ENCODE measurements around the gene SARS1.
A peak's percentile ranks its signal among the peaks of the same experiment; 100 is the strongest.
"Not testable (repeated sequence)": the region's sequence is repeated elsewhere in the genome, so short reads cannot be mapped to it uniquely, and the experiment has no call there.

Gene SARS1

DNA sequence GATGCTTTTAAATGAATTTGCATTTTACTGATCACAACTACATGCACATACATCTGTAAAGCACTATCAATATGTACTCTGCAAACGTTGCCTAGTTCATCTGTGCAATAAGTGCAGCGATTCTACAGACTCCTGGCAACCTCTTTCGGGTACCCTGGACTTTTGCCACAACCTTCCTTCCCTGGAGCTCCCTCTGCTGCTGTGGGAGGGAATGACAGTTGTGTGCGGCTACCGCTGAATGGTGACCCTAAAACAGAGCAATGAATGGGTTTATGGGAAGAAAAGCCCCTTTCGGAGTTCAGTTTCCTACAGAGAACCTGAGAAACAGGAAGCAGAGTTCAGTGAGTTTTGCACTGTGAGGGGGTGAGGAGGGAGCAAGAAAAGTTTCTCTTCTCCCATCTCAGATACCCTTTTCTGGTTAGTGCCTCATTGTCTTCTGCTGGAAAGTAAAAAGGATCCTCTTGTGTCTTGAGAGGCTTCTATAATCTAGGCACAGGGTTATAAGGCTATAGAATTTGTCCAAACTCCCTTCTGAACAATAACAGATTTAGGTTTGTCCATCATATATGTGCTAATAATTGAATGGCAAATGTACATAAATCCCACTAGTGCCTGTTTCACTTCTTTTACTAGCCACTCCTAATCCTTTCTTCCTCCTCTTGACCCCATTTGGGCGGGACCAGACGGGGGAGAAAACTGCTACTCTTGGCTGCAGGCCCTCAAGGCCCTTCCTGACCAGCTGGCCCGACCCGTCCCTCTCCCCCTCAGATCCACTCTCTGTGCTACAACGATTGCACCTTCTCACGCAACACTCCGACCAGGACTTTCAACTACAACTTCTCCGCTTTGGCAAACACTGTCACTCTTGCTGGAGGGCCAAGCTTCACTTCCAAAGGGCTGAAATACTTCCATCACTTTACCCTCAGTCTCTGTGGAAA lies 19.8 kb upstream of the SARS1 start:
- DNase-seq, result peak; percentile 64

DNA sequence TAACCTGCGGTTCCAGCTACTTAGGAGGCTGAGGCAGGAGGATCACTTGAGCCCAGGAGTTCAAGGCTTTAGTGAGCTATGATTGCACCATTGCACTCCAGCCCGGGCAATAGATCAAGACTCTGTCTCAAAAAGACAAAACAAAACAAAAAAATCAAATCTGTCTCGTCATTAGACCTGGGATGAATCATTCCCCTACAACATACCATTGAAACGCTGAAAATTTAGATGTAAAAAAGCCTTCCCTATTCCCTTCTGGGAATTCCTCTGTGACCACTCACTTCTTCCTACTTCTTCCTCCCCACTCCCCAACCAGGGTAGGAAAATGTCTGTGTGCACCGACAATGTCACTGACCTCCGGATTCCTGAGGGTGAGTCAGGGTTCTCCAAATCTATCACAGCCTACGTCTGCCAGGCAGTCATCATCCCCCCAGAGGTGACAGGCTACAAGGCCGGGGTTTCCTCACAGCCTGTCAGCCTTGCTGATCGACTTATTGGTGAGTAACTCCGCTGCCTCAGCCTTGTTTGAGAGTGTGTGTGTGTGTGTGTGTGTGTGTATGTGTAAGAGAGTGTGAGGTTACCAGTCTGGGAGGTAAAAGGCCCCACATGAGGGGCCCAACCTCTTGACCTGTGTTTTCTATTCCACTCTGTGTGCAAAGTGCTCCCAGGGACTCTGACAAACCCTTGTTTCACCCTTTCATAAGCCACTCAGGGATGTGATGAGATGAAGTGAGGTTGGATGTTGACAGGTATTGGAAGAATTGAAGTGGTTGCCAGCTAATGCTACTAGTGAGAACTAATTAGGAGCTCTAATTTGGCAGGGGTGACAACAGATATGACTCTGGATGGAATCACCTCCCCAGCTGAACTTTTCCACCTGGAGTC lies 16.3 kb upstream of the SARS1 start:
- peak; percentile 12 for DNase-seq

DNA sequence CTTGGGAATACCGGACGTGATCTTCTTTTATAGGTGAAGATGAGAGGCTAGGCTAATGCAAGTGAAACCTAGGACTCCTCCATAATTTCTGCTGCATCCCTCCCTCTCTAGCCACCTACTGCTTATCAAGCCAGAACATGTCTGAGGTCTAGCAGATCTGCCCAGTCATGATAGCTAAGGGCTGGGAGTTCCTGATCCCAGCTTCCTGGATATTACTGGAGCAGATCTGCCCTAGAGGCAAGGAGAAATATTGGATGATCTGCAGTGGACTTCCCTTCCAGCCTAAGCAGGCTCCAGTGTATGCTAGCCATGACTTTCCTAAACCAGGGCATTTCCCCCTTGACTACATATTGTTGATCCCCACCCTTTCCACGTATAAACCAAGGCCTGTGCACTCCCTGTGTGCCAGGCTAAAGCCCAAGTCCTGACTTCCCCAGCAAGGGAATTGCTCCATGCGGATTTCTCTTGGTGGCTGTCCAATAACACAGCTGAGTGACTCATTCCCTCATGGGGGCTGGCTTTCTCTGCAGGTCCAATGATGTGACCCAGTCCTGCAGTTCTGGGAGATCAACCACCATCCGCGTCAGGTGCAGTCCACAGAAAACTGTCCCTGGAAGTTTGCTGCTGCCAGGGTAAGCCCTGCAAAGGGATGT lies 15.5 kb upstream of the SARS1 start:
- no peak for DNase-seq

DNA sequence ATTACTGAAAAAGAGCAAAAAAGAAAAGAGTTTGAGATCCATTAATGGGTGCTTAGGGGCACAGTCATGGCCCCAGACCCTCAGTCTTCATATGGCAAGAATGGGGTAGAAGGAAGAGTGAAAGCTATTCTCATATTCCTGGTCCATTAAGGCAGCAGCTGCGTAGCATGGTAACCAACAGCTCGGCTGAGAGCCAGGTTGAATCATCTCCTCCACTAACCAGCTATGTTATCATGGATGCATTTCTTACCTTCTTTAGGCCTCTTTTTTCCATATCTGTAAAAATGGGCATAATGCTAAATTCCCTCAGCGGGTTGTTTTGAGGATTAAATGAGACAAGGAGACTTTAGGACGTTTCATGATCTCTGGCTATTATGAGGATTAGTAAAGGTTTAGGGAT lies 15.0 kb upstream of the SARS1 start:
- no peak for DNase-seq

DNA sequence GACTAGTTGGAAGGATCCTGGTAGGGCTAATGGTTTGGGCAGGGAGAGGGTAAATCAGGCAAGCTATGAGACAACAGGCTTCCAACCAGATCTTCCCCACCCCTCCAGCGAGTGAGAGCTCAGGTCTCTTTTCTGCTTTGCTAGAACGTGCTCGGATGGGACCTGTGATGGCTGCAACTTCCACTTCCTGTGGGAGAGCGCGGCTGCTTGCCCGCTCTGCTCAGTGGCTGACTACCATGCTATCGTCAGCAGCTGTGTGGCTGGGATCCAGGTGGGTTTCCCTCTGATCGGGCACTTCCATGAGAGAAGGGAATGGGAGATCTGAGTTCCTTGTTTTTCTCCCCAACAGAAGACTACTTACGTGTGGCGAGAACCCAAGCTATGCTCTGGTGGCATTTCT lies 14.0 kb upstream of the SARS1 start:
- peak; percentile 17 for DNase-seq

DNA sequence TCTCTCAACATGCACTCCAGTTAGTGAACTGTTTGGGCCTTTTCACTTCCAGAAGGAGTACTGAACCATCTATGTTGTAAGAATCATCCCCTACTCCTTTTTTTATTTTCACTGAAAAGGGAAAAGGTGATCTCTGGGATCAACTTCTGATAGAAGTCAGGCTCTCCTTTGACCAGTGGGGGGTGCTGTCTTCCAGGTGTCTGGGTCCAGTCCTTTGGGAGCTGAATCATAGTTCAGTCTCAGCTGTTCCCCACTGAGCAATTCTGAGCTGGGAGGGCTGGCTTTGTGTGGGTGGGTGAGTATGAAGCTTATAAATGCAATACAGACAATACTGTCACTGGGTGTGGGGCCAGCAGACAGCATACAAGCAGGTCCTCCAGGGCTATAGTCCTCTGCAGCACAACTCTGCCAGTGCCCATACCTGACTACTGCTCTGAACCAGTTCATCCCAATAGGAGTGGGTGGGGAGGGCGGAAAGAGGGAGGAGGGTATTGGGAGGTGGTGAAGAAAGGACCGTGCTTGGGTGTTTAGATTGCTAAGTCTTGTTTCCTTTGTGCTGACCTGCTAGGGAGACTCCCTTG lies 12.5 kb upstream of the SARS1 start:
- DNase-seq, result peak; percentile 77

DNA sequence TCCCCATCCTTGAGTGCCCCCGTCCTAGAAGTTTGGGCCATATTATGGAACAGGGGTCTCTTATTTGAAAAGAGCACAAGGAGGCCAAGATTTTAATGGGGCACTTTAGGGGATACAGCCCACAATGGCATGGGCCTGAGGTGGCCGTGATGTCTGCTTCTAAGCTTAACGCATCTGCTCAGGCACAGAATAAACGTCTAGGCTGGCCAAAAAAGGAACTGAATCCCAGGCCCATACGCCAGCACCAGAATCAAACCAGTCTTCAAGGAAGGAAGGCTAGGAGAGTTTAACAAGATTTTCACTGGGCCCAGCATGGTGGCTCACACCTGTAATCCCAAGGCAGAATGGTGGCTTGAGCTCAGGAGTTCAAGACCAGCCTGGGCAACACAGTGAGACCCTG lies 9.2 kb upstream of the SARS1 start:
- DNase-seq, result no peak

DNA sequence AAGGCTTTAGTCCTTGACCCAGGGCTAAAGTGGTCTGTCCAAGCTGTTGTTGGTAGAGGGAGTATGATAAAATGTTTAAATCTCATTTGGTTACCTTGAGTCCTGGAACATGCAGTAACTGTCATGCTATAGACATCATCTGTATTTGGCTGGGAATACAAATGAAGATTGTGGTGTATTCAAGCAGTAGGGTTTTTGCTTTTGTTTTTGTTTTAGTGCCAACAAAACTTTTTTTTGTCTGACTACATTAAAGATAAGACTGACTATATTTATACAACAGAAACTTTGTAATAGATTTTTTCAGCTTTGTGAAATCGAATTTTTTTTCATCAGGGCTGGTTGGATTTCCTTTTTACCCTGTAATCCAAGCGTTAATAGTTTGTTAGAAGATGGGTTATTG lies 7.4 kb upstream of the SARS1 start:
- DNase-seq, result no peak

DNA sequence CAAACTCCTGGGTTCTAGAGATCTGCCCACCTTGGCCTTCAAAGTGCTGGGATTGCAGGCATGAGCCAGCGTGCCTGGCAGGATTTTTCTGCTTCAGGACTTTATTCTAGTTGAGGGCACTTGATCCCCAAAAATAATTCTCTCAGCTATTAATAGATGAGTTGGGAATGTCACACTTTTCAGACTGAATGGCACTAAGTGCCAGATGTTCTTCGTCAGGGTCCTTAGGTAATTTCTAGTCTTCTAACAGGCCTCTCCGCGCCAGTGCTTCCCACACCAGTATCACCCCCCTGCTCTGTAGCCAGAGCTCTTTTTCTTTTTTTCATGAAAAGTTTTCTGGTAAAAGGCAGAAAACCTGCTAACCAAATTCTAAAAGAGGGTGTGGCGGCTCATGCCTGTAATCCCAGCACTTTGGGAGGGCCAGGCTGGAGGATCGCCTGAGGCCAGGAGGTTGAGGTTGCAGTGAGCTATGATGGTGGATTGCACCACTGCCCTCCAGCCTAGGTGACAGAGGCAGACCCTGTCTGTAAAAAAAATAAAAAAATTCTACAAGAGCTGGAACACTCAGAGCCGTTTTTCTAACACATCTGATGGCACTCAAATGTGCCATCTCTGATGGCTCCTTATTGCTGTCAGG lies 6.1 kb upstream of the SARS1 start:
- no peak for DNase-seq

DNA sequence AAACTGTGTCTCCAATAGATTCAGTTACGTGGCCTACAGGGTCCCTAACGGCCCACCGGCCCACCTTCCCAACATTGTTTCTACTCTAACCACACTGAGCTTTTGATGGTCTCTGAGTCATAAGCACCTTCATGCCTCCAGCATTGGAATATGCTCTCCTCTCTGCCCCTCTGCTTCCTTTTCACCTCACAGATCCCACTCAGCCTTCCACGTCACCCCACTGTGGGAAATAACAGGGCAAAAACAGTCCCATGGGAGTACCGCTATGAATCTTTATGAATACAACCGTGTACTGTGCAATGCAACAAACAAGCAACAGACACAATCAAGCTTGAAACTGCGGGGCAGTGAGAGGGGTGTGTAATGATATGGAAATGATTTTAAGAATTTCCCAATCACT lies 5.3 kb upstream of the SARS1 start:
- DNase-seq, result no peak

DNA sequence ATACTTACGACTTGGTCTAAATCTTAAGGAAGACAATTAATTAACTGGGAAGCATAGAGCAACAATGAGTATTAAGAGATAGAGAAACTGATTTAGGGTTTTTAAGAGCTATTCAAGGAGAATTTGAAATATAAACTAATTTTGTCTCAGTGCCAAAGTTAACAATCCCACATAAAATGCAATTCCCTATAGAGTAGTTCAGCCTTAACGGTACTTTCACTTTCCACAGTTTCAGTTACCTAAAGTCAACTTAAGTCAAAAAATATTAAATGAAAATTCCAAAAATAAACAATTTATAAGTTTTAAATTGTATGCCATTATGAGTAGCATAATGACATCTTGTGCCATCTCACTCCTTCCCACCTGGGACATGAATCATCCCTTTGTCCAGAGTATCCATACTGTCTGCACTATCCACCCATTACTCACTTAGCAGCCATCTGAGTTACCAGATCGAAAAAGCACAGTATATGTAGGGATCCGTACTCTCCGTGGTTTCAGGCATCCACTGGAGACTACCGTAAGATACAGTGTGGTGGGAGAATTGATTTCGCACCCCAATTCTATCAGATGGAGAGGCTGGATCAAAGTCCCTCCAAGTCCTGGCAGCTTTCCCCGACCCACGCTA lies 4.8 kb upstream of the SARS1 start:
- no peak for DNase-seq

DNA sequence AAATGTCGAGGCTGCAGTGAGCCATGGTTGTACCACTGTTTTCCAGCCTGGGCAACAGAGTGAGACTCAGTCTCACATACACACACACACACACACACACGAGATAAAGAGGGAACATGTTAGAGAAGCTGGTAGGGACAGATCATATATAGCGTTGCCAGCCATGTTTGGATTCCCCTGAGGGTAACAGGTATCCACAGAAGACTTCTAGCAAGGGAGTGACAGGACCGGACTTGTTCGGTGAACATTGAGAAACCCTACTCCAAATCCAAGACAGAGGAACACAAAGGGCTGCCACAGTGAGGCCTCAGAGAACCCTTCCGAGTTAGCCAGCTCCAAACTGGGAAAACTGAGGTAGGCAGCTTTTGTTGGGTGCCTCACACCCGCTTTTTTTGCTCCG lies 3.7 kb upstream of the SARS1 start:
- no peak for DNase-seq

DNA sequence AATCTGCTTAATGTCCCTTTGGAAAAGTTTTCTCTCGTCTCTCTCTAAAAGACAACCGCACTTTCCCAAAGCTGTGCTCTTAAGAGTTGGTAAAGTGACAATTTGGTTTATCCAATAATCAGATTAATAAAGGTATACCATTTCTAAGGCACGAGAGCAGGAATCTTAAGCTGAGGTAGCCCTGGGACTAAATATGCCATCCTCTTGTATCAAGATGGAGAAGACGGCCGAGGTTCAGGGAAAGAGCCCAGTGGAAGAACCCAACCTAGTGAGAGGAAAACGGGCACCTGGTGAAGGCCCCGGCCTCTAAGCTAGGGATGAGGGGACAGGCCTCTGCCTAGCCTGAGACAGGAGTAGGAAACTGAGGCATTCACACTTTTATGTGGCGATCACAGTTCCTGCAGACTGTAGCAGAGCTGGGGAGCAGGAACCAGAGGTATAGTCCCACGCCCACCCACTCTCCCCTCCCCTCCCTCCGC lies 334 bp upstream of the SARS1 start:
- DNase-seq, result no peak

DNA sequence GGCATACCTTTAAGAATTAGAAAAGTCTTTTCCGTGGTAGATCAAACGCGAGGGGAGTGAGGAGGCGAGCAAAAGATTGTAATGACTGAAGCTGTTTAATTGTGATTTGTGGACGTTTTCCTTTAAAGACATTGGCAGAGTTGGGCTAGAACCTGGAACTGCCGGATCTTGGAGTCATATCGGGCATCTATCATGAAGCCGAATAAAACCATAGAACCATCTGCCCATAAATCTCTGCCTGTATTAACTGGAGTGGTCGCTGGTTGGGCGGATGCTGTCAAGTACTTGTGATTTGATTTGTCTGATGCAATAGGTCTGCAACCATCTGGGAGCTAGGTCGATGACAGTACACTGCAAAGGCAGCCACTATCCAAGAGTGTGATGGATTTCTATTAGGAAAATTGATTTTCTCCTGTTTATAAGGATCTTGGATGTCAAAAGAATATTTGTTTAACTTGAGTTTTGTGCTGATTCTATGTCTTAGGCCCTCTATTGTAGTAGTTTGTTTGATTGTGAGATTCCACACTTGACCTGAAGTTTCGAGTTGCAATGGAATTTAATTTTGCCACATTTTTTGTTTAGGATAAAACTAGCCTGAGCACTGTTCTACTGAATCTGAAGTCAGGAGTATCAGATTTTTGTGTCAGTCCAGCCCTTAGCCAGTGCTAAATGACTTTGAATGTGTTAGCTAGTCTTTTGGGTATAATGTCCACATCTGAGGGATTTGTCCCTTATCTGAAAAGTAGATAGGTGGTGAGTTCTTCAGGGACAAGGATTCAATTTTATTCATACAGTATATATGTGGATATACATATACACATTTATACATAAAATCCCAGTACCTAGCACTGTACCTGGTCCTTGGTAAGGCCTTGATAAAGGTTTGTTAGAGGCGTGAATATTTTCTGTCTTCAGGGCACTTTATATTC lies 1.2 kb downstream of the SARS1 start:
- peak; percentile 57 for DNase-seq

DNA sequence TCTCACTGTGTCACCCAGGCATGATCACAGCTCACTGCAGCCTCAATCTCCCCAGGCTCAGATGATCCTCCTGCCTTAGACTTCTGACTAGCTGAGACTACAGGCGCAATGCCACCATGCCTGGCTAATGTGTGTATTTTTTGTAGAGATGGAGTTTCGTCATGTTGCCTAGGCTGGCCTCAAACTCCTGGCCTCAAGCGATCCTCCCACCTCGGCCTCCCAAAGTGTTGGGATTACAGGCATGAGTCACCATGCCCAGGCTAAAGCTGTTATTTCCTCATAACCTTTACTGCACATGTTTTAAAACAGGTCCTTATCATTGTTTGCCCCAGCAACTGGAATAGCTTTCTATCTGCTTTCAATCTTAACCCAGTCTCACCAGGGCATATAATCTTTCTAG lies 2.9 kb downstream of the SARS1 start:
- DNase-seq, result no peak

DNA sequence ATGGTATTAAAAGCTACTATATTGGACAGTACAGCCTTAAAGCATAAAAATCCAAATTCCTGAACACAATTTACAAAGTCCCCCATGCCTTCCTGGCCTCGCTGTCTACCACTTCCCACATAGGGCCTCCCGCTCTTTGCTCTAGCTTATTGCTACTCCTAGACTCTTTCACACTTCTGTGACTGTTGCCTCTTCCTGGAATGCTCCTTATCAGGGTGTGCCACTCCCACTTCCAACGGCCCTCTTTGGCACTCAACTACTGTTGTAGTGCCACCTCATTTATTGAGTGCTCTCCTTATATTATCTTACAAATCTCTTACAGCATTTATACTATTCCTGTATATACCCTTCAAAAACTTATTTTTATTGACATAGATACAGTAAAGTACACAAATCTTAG lies 4.8 kb downstream of the SARS1 start:
- no peak for DNase-seq

DNA sequence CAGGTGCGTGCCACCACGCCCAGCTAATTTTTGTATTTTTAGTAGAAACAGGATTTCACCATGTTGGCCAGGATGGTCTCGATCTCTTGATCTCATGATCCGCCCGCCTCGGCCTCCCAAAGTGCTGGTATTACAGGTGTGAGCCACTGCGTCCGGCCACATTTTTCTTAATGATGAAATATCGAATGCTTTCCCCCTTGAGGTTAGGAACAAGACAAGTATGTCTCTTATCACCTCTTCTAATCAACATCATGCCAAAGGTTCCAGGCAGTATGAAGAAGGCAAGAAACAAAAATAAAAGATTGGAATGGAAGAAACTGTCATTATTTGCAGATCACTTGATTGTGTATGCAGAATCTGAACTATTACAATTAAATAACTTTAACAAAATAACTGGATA lies 7.5 kb downstream of the SARS1 start:
- DNase-seq, result not testable (repeated sequence)

DNA sequence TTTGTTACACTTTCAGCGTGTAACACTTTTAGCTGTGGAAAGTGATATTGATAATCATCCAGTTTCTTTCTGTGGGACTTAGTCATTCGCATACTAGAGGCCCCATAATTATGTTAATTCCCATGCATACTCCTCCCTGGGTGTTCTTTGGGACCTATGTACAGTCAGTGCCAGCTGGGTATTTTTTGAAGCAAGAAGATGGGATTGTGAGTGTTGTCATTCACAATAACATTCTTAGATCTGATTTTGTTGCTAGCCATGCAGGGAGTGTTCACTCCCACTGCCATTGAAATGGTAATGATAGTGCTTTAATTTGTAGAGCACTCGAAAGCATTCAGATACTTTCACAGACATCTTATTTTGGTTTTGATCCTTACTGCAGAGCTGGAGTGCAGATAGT lies 11.6 kb downstream of the SARS1 start:
- DNase-seq, result no peak

DNA sequence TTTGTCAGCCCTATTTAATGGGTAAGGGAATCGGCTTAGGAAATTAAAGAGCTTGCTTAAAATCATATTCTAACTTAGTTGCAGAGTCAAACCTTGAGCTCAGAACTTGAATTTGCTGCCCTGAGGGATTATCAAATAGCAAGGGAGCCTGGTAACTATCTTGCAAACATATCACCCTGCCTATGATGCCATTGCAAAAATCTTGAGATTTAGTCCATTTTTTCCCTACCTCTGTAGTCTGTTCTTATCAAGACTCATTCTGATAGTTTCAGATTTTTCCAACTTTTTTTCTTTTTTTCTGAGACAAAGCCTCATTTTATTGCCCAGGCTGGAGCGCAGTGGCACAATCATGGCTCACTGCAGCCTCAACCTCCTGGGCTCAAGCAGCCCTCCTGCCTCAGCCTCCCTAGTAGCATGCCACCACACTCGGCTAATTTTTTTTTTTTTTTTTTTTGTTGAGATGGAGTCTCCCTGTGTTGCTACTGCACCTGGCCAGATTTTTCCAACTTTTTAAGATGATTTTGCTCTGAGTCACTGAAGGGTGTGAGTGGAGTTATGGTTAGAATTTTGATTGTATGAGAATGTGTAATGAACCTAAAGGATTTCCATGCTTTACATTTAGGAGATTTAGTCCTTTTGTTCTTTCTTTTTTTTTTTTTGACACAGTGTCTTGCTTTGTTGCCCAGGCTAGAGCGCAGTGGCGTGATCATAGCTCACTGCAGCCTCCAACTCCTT lies 12.2 kb downstream of the SARS1 start:
- no peak for DNase-seq

DNA sequence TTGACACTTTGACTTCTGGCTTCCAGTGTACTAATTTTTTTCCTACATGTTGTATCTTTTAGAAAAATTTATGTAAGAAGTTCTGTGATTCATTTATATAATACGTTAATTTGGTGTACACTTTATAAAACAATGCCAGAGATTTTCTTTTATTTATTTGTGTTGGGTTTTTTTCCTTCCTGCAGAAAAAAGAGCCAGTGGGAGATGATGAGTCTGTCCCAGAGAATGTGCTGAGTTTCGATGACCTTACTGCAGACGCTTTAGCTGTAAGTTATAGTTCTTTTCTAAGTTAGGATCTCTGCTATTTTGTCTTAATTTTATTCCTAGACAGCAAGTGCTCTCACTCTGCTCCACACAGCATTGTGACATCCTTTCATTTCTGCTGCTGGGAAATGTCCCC lies 14.4 kb downstream of the SARS1 start:
- no peak for DNase-seq

All from activated naive CD4-positive, alpha-beta T cell treated with anti-CD3 and anti-CD28 coated beads, Interleukin-2, amount 50 U/mL, for 16 hours (primary cell).